PC-3 (cell line): ENCODE measurements around the gene TMEM59L.

Experiments
- EZH2 ChIP-seq: fragments of 300-600 bp; sonication (generic); IDR thresholded peaks from one replicate; pipeline ENCODE4 v1.6.1; 2017; ENCODE audit warnings: antibody characterized with exemption, mild to moderate bottlenecking, low read length; ENCODE audit not compliant: unreplicated experiment
- TF ChIP-seq, protein P1 (sequence below): fragments of 300-600 bp; sonication (generic); conservative IDR thresholded peaks from 2 replicates; pipeline ENCODE4 v1.5.1; 2017; ENCODE audit warnings: antibody characterized with exemption, low read depth, mild to moderate bottlenecking, low read length

DNA sequence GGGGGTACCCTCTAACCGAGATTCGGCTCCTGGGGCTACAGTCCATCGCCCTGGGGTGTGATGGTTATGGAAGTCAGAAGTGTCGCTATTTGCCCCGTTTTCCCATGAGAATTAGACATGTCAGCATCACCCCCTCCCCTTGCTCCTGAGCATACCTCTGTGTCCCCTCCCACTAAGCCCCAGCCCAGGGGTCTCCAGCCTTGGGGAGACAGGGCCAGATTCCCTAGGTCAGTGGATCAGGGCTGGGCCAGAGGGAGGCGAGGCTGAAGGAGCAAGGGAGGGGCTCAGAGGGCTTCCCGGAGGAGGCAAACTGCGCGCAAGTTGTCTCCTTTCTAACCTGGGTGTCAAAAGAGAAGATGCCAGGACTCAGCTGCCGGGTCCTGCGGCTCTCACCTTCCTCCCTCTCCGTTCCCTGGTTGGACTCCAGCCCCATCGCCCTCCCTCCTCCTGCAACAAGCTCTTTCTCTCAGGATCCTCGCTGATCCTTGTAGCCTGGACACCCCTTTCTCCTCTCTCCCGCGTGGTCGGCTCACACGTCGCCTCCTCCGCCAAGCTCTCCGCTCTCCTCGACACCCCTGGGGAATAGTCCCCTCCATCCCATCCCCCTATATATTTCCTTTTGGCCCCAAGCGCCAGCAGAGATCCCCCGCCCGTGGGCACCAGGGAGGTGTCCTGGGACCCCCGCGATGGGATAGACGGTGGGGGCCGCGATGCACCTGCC is 459 bp upstream of the TMEM59L start:
- peak; percentile 79 for TF ChIP-seq EZH2
- TF ChIP-seq, protein P1, sequence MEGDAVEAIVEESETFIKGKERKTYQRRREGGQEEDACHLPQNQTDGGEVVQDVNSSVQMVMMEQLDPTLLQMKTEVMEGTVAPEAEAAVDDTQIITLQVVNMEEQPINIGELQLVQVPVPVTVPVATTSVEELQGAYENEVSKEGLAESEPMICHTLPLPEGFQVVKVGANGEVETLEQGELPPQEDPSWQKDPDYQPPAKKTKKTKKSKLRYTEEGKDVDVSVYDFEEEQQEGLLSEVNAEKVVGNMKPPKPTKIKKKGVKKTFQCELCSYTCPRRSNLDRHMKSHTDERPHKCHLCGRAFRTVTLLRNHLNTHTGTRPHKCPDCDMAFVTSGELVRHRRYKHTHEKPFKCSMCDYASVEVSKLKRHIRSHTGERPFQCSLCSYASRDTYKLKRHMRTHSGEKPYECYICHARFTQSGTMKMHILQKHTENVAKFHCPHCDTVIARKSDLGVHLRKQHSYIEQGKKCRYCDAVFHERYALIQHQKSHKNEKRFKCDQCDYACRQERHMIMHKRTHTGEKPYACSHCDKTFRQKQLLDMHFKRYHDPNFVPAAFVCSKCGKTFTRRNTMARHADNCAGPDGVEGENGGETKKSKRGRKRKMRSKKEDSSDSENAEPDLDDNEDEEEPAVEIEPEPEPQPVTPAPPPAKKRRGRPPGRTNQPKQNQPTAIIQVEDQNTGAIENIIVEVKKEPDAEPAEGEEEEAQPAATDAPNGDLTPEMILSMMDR = no peak
